Heart left ventricle (tissue), 16 donors: ENCODE data around the gene KL. TPM values are rescaled to one million over a fixed set of nuclear protein-coding genes. Genes with fewer than 3 reads are reported as not detected.

Experiments used
- ATAC-seq, 4 donors: fragments of 200-7000 bp; cut with Tn5 transposase; one replicate each; pipeline ENCODE4 v1.9.1; 2020 to 2022; ENCODE audit warnings: moderate library complexity in 4 of 4, mild to moderate bottlenecking in 3 of 4, moderate number of reproducible peaks in 1 of 4
- DNase-seq, 5 donors: peaks; one replicate each; pipeline ENCODE4 v3.0.0-alpha.2; 2020
- H3K27ac ChIP-seq, 12 donors: fragments of 200-600 bp; sonication (generic) in 4 of 12; one replicate each; pipeline versions ENCODE4 v1.5.0 to v1.8.0; 2016 to 2022; ENCODE audit warnings: mild to moderate bottlenecking in 2 of 12
- H3K27me3 ChIP-seq, 9 donors: fragments of 200-600 bp; sonication (generic) in 2 of 9; one replicate each; pipeline versions ENCODE4 v1.5.1 to v1.8.0; 2016 to 2022; ENCODE audit warnings: mild to moderate bottlenecking in 3 of 9
- H3K36me3 ChIP-seq, 9 donors: fragments of 200-600 bp; sonication (generic) in 2 of 9; one replicate each; pipeline versions ENCODE4 v1.5.0 to v1.8.0; 2018 to 2022; ENCODE audit warnings: mild to moderate bottlenecking in 2 of 9
- H3K4me1 ChIP-seq, 12 donors: fragments of 200-600 bp; sonication (generic) in 4 of 12; one replicate each; pipeline versions ENCODE4 v1.5.0 to v1.8.0; 2016 to 2022; ENCODE audit warnings: mild to moderate bottlenecking in 3 of 12
- H3K4me3 ChIP-seq, 12 donors: fragments of 200-600 bp; sonication (generic) in 4 of 12; one replicate each; pipeline versions ENCODE4 v1.5.0 to v1.8.0; 2017 to 2022; ENCODE audit warnings: mild to moderate bottlenecking in 9 of 12, moderate library complexity in 4 of 12
- H3K9me3 ChIP-seq, 12 donors: fragments of 200-600 bp; sonication (generic) in 4 of 12; one replicate each; pipeline versions ENCODE4 v1.5.0 to v1.8.0; 2016 to 2022; ENCODE audit warnings: mild to moderate bottlenecking in 1 of 12
- POLR2A ChIP-seq, 2 donors: fragments of 450-650 bp; IDR thresholded peaks; one replicate each; pipeline ENCODE4 v1.6.1; 2017; ENCODE audit warnings: antibody characterized with exemption in 2 of 2, mild to moderate bottlenecking in 2 of 2, moderate library complexity in 2 of 2
- WGBS, 4 donors: extraction: QIAGEN DNeasy Blood & Tissue Kit in 2 of 4; methylation state at CpG; one replicate each; pipeline versions ENCODE4 v1.1.5 to v1.1.7; 2013 to 2018; 5-methylcytosine and 5-hydroxymethylcytosine counted together
- intact Hi-C, 10 donors: fragments of 100-400 bp; cut with DNase I; formaldehyde crosslinking; loops; one replicate each; pipeline versions ENCODE4 v1.11.1 to v1.14.2; 2022
- polyA plus RNA-seq, 2 donors: library from polyadenylated mRNA; stranded (reverse); fragments of 200-250 nt; gene quantifications; one replicate each; pipeline ENCODE4 v1.2.3, GENCODE V29; 2013
- total RNA-seq, 9 donors: library from RNA; depleted of rRNA in 2 of 9; stranded (reverse); fragments of >200 nt in 2 of 9; fragmentation: NEBNext Ultra II Directional in 3 of 9; extraction: Animal tissue kit (Norgen Biotek cat#: 25700) in 3 of 9; gene quantifications; one replicate each; pipeline versions ENCODE4 v1.1.0 to v1.2.4, GENCODE V29; 2016 to 2023
- TF ChIP-seq, protein P1 (sequence below), 12 donors: fragments of 200-600 bp; sonication (generic) in 4 of 12; IDR thresholded peaks; one replicate each; pipeline versions ENCODE4 v1.5.0 to v1.8.0; 2018 to 2022; ENCODE audit warnings: antibody characterized with exemption in 12 of 12, mild to moderate bottlenecking in 5 of 12
- donor health status: ischemic (EF 13 %, LVEDD 7.1; RV severe dilation, severe dysfunction).
- donor health status: healthy with polysubstance abuse.
- donor health status: DM: no; HTN: yes; CAD: no.
- donor health status: DM: no; HTN: no; CAD: no.
- donor health status: ischemic (EF 25% LVEDD 6.9; RV normal size, moderate dysfunction).
- donor health status: ischemic (EF 25% LVEDD 5.7; RV mildly dilated, moderate dysfunction).
- donor health status: healthy.
- donor health status: DM: yes; HTN: yes; CAD: no.
- donor health status: ischemic (EF 35%, LVEDD 5.7; RV mildly dilated, moderate dysfunction).
- donor health status: nonischemic (EF 11% LVEDD 7.7; RV severe dilation, severe dysfunction).
- donor health status: DM: yes; HTN: yes; CAD: no.
- donor health status: PGD.
- donor health status: ischemic (EF 29% LVEDD 5.4; RV normal size, mild dysfunction).
- donor health status: nonischemic (EF 23%, LVEDD 6.1; RV moderate dilation, normal function).

The KL gene
- total and polyA plus RNA-seq, 11 donors, result 0.34 to 3.1 (median 1.7) TPM

DNA sequence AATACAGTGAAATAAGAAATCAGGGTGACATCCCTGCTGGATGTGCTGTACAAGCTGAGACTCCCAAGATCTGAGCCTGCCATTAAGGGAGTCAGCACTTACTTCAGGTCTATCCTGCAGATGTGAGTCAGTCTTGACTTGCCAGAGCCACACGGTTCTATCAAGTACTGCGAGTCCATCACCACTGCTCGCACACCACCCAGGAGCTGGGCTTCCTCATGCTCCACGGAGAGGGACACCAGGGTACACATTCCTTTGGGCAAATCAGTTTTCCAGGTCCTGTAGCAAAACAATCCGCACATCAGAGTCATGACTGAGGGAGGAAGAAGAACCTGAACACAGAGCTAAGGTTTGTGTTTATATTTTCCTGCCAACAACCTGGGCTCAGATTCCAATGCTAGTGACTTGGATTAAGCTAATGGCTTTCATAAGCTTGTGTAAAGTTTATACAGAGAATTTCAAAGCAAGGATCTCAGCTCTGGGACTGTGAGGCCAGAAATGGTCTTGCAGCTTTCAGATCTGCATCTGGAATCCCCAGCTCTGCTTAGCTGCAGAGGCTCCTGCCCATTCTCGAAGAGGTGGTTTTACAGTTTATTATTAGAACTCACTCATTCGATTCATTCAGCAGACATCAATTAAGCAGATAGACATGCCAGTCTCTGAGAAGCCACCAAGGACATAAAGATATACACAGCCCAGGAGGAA lies 90.6 kb downstream of the KL start:
- peak overlapping the region in 9 of 12 donors; percentile 3 to 83 (median 40) for H3K27ac ChIP-seq
- DNase-seq (no peak), ATAC-seq (peak in 2 of 4 donors; percentile 12 to 35)
- H3K4me3 ChIP-seq, result no peak overlapping the region
- TF ChIP-seq, protein P1, sequence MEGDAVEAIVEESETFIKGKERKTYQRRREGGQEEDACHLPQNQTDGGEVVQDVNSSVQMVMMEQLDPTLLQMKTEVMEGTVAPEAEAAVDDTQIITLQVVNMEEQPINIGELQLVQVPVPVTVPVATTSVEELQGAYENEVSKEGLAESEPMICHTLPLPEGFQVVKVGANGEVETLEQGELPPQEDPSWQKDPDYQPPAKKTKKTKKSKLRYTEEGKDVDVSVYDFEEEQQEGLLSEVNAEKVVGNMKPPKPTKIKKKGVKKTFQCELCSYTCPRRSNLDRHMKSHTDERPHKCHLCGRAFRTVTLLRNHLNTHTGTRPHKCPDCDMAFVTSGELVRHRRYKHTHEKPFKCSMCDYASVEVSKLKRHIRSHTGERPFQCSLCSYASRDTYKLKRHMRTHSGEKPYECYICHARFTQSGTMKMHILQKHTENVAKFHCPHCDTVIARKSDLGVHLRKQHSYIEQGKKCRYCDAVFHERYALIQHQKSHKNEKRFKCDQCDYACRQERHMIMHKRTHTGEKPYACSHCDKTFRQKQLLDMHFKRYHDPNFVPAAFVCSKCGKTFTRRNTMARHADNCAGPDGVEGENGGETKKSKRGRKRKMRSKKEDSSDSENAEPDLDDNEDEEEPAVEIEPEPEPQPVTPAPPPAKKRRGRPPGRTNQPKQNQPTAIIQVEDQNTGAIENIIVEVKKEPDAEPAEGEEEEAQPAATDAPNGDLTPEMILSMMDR (IDR thresholded peaks at IDR 0.05), result no peak
- TF ChIP-seq POLR2A (IDR thresholded peaks at IDR 0.05), result no peak
- WGBS, 4 donors, result 70 to 78% (median 73%) methylated on average over 7 of the region's 7 CpGs
- H3K9me3 ChIP-seq, result no peaks in the 10 kb centered on the region
- intact Hi-C loops, result no loop called here
- peaks cover 3 to 57% (median 41%) of the 10 kb centered on the region in 12 donors for H3K4me1 ChIP-seq
- H3K36me3 ChIP-seq, result peaks cover 0 to 90% (median 66%) of the 10 kb centered on the region in 9 donors
- no peaks in the 10 kb centered on the region for H3K27me3 ChIP-seq

DNA sequence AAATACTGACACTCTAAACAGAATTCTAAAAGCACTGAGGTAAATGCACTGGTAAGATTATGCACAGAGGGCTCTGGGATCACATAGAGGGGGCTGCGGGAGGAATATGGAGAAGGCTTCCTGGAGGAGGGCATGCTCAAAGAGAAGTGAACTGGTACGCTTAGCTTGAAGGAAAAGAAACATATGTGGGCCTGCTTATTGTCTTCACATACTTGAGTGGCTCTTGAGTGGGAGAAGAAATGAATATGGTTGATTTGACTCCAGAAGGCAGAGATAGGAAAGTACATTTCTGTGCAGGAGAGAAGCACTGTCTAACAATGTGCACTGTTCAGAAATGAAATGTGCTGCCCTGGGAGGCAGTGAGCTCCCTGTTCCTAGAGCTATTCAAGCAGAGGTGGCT lies 91.1 kb downstream of the KL start:
- H3K9me3 ChIP-seq, result no peaks in the 10 kb centered on the region
- peaks cover 3 to 62% (median 46%) of the 10 kb centered on the region in 12 donors for H3K4me1 ChIP-seq
- TF ChIP-seq, protein P1 (IDR thresholded peaks at IDR 0.05), result no peak
- TF ChIP-seq POLR2A (IDR thresholded peaks at IDR 0.05), result no peak
- 70 to 82% (median 76%) methylated on average over 2 of the region's 2 CpGs for WGBS, 4 donors
- peak overlapping the region in 8 of 12 donors; percentile 3 to 82 (median 28) for H3K27ac ChIP-seq
- no peaks in the 10 kb centered on the region for H3K27me3 ChIP-seq
- ATAC-seq (no peak), DNase-seq (no peak)
- peaks cover 0 to 95% (median 66%) of the 10 kb centered on the region in 9 donors for H3K36me3 ChIP-seq
- intact Hi-C loops, result no loop called here
- no peak overlapping the region for H3K4me3 ChIP-seq

DNA sequence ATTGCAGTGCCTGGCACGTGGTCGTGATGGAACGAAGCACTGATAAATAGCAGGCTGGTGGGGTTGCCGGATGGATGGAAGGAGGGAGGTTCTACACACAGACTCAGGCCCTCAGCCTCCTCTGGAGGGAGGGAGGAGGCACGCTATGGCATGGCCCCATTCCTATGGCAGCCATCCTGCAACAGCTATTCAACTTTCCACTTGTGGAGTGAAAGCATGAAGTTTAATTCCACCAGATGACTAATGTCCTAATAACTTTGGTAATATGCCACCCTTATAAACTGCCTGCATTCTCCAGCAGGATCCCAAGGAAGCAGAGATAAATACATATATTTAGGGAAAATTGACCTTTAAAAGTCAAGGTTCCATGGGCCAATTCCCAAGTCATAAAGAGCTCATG lies 92.4 kb downstream of the KL start:
- no peak overlapping the region for H3K4me3 ChIP-seq
- H3K27me3 ChIP-seq, result no peaks in the 10 kb centered on the region
- H3K9me3 ChIP-seq, result no peaks in the 10 kb centered on the region
- peak overlapping the region in 7 of 12 donors; percentile 9 to 82 (median 52) for H3K27ac ChIP-seq
- 79 to 95% (median 85%) methylated on average over 5 of the region's 5 CpGs for WGBS, 4 donors
- ATAC-seq, result peak in 3 of 4 donors; percentile 45 to 56 (median 48)
- TF ChIP-seq, protein P1 (IDR thresholded peaks at IDR 0.05), result no peak
- H3K36me3 ChIP-seq, result peaks cover 0 to 98% (median 79%) of the 10 kb centered on the region in 9 donors
- H3K4me1 ChIP-seq, result peaks cover 3 to 65% (median 53%) of the 10 kb centered on the region in 12 donors
- no peak for DNase-seq
- intact Hi-C loops, result no loop called here

DNA sequence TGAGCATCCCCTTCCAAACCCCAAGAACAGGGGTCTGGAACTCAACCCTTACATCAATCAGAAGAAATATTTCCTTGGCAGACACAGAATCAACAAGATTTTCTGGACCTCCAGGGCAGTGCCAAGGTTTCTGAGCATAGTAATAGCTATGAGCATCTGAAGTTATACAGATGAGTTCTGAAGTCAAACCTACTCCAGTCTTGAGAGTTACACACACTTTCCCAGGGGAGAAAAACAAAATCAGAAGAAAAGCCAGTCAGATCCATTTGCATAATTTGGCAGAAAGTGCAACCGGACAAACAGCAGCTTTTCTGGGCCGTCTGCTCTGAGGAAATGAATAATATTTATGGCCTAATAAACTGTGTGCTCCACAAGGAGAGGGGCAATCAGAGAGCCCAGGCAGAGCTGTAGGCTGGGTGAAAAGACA lies 93.1 kb downstream of the KL start:
- Histone ChIP-seq H3K36me3 (peaks cover 0 to 99% (median 79%) of the 10 kb centered on the region in 9 donors), H3K9me3 (no peaks in the 10 kb centered on the region), H3K4me3 (no peak overlapping the region), H3K4me1 (peaks cover 3 to 65% (median 53%) of the 10 kb centered on the region in 12 donors), H3K27me3 (no peaks in the 10 kb centered on the region), H3K27ac (peak overlapping the region in 11 of 12 donors; percentile 12 to 83 (median 60))
- peak in 1 of 4 donors; percentile 10 for ATAC-seq
- DNase-seq, result no peak
- intact Hi-C loops, result no loop called here
- TF ChIP-seq, protein P1 (IDR thresholded peaks at IDR 0.05), result no peak
- WGBS, 4 donors, result 66 to 82% (median 75%) methylated on average over 2 of the region's 2 CpGs
